SK-N-SH (cell line): ENCODE measurements around the gene MRPS34. TPM values are rescaled to one million over a fixed set of nuclear protein-coding genes. Genes with fewer than 3 reads are reported as not detected.

ENCODE experiments used
- CTCF ChIA-PET: fragments of 300-600, 350-600 bp; formaldehyde crosslinking; extraction: SDS; loops from one replicate; lab custom pipeline; 2021; lab: Yijun Ruan, JAX
- POLR2A ChIA-PET: fragments of 350-600 bp; sonication (Branson Sonifier 250); formaldehyde crosslinking; extraction: SDS; loops from one replicate; lab custom pipeline; 2020; ENCODE audit warnings: antibody characterized with exemption, inconsistent platforms; lab: Yijun Ruan, JAX
- DNase-seq: peaks from one replicate; pipeline ENCODE4 v3.0.0; 2012
- H2AFZ ChIP-seq: fragments of 200-600 bp; sonication (generic); 2 replicates; pipeline ENCODE4 v1.8.1; 2016; ENCODE audit warnings: antibody characterized with exemption, mild to moderate bottlenecking, low read depth
- H3F3A ChIP-seq: fragments of 200-600 bp; sonication (generic); replicated peaks from 2 replicates; pipeline ENCODE3; 2016; ENCODE audit warnings: antibody characterized with exemption, mild to moderate bottlenecking; ENCODE audit not compliant: insufficient read depth
- H3K27ac ChIP-seq, 2 experiments: fragments of 200-500 bp in 1 of 2; fragments of 200-600 bp in 1 of 2; sonication (Bioruptor generic) in 1 of 2; sonication (generic), shearing (Covaris generic) in 1 of 2; 2 replicates each; pipeline versions ENCODE4 v1.5.1 to v1.6.1; 2014 to 2016; ENCODE audit warnings: low read depth in 2 of 2, inconsistent platforms in 1 of 2, low read length in 1 of 2, mild to moderate bottlenecking in 1 of 2, mixed read lengths in 1 of 2
- H3K27me3 ChIP-seq: fragments of 200-600 bp; sonication (generic), shearing (Covaris generic); 2 replicates; pipeline ENCODE4 v1.6.1; 2016; ENCODE audit warnings: mixed run types; ENCODE audit not compliant: insufficient read depth
- H3K36me3 ChIP-seq, 2 experiments: fragments of 200-500 bp in 1 of 2; fragments of 200-600 bp in 1 of 2; sonication (Bioruptor generic) in 1 of 2; sonication (generic) in 1 of 2; replicated peaks in 1 of 2; 2 replicates each; pipeline versions ENCODE3 to v1.5.1; 2014 to 2016; ENCODE audit warnings: low read length in 1 of 2, mild to moderate bottlenecking in 1 of 2; ENCODE audit not compliant: insufficient read depth in 2 of 2, control insufficient read depth in 1 of 2
- H3K4me1 ChIP-seq, 2 experiments: fragments of 200-500 bp in 1 of 2; fragments of 200-600 bp in 1 of 2; sonication (Bioruptor generic) in 1 of 2; sonication (generic), shearing (Covaris generic) in 1 of 2; 2 replicates each; pipeline versions ENCODE4 v1.5.1 to v1.6.1; 2014 to 2016; ENCODE audit warnings: low read depth in 1 of 2, low read length in 1 of 2, mixed run types in 1 of 2; ENCODE audit not compliant: insufficient read depth in 2 of 2, control insufficient read depth in 1 of 2
- H3K4me2 ChIP-seq: fragments of 200-600 bp; sonication (generic), shearing (Covaris generic); 2 replicates; pipeline ENCODE4 v1.6.1; 2017; ENCODE audit warnings: mixed run types
- H3K4me3 ChIP-seq, 2 experiments: fragments of 200-500 bp in 1 of 2; fragments of 200-600 bp in 1 of 2; sonication (Bioruptor generic) in 1 of 2; sonication (generic), shearing (Covaris generic) in 1 of 2; 2 replicates each; pipeline versions ENCODE4 v1.5.1 to v1.8.1; 2014 to 2016; ENCODE audit warnings: low read depth in 2 of 2, inconsistent platforms in 1 of 2, low read length in 1 of 2, mild to moderate bottlenecking in 1 of 2, mixed read lengths in 1 of 2, moderate library complexity in 1 of 2
- H3K79me2 ChIP-seq: fragments of 200-600 bp; sonication (generic); 2 replicates; pipeline ENCODE4 v1.8.1; 2017; ENCODE audit warnings: mild to moderate bottlenecking; ENCODE audit not compliant: insufficient read depth
- H3K9ac ChIP-seq: fragments of 200-600 bp; sonication (generic); 2 replicates; pipeline ENCODE4 v1.6.1; 2017; ENCODE audit warnings: mixed run types
- H3K9me2 ChIP-seq: fragments of 200-600 bp; sonication (generic); 2 replicates; pipeline ENCODE4 v1.6.1; 2017; ENCODE audit warnings: mixed run types
- H3K9me3 ChIP-seq: fragments of 200-600 bp; sonication (generic); 2 replicates; pipeline ENCODE4 v1.6.1; 2017; ENCODE audit warnings: mixed run types, mild to moderate bottlenecking, moderate library complexity
- H4K20me1 ChIP-seq: fragments of 200-600 bp; sonication (generic); 2 replicates; pipeline ENCODE4 v1.6.1; 2017; ENCODE audit warnings: mild to moderate bottlenecking, mixed run types; ENCODE audit not compliant: insufficient read depth
- CHD2 ChIP-seq: fragments of 150-350 bp; IDR thresholded peaks from 2 replicates; pipeline ENCODE4 v1.6.1; 2018; ENCODE audit warnings: low read length; ENCODE audit not compliant: partially characterized antibody
- EP300 ChIP-seq, 2 experiments: IDR thresholded peaks; 2 replicates each; pipeline versions ENCODE4 v1.4.0 to v1.6.1; 2012; ENCODE audit warnings: borderline replicate concordance in 1 of 2, low read depth in 1 of 2, low read length in 1 of 2
- IRF3 ChIP-seq: fragments of 150-350 bp; IDR thresholded peaks from 2 replicates; pipeline ENCODE4 v1.6.1; 2016; ENCODE audit warnings: mild to moderate bottlenecking, low read depth, low read length
- MXI1 ChIP-seq: IDR thresholded peaks from 2 replicates; pipeline ENCODE4 v1.6.1; 2012; ENCODE audit warnings: mild to moderate bottlenecking, low read depth, low read length, improper control_type of control experiment
- NFIC ChIP-seq: IDR thresholded peaks from 2 replicates; pipeline ENCODE4 v1.4.0; 2012; ENCODE audit warnings: borderline replicate concordance
- POLR2AphosphoS5 ChIP-seq: IDR thresholded peaks from 2 replicates; pipeline ENCODE4 v1.6.1; 2012; ENCODE audit warnings: low read depth, low read length
- RCOR1 ChIP-seq: fragments of 150-350 bp; IDR thresholded peaks from 2 replicates; pipeline ENCODE4 v1.6.1; 2017; ENCODE audit warnings: antibody characterized with exemption, low read length
- RXRA ChIP-seq: IDR thresholded peaks from 2 replicates; pipeline ENCODE4 v1.4.0; 2012; ENCODE audit warnings: low read depth, mild to moderate bottlenecking, borderline replicate concordance
- SIN3A ChIP-seq: IDR thresholded peaks from 2 replicates; pipeline ENCODE4 v1.6.1; 2012; ENCODE audit warnings: low read depth, mild to moderate bottlenecking, low read length, moderate library complexity, borderline replicate concordance
- SMC3 ChIP-seq: IDR thresholded peaks from 2 replicates; pipeline ENCODE4 v1.6.1; 2012; ENCODE audit warnings: low read depth, low read length, improper control_type of control experiment
- TEAD4 ChIP-seq: IDR thresholded peaks from 2 replicates; pipeline ENCODE4 v1.4.0; 2012; ENCODE audit warnings: mild to moderate bottlenecking, borderline replicate concordance; ENCODE audit not compliant: insufficient read depth
- WGBS: methylation state at CpG from one replicate; pipeline ENCODE4 v1.1.6; 2017; ENCODE audit warnings: low lambda C conversion rate; 5-methylcytosine and 5-hydroxymethylcytosine counted together
- polyA plus RNA-seq, 3 experiments: library from polyadenylated mRNA; depleted of rRNA; stranded (reverse); fragments of >200 nt; gene quantifications; 2 replicates each; pipeline ENCODE4 v1.2.3, GENCODE V29; 2012
- TF ChIP-seq, protein P1 (sequence below): IDR thresholded peaks from 2 replicates; pipeline ENCODE4 v1.6.1; 2012; ENCODE audit warnings: mild to moderate bottlenecking, low read depth, low read length, moderate library complexity
- TF ChIP-seq, protein P2 (sequence below): IDR thresholded peaks from 2 replicates; pipeline ENCODE4 v1.4.0; 2012; ENCODE audit warnings: low read depth, borderline replicate concordance

MRPS34 gene
- polyA plus RNA-seq, 1 of the 3 experiments (the other 2 are of a cell fraction) = 156 TPM

DNA sequence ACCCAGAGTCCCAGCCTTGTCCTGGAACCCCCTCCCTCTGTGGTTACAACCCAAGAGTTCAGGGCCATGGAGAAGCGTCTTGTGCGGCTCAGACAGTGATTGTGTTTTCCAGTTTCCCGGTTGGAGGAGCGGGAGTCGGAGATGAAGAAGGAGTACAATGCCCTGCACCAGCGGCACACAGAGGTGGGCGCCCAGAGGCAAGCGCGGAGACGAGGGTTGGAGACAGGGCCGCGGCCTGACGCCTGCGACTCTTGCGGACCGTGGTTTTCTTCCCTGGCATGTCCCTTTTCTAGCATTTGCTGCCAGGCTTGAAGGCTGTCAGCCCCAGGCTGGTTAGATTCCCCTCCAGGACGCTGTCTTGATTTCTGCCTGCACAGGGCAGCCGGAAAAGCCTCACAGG lies 43.9 kb downstream of the MRPS34 start (continued):
- TF ChIP-seq, protein P1, sequence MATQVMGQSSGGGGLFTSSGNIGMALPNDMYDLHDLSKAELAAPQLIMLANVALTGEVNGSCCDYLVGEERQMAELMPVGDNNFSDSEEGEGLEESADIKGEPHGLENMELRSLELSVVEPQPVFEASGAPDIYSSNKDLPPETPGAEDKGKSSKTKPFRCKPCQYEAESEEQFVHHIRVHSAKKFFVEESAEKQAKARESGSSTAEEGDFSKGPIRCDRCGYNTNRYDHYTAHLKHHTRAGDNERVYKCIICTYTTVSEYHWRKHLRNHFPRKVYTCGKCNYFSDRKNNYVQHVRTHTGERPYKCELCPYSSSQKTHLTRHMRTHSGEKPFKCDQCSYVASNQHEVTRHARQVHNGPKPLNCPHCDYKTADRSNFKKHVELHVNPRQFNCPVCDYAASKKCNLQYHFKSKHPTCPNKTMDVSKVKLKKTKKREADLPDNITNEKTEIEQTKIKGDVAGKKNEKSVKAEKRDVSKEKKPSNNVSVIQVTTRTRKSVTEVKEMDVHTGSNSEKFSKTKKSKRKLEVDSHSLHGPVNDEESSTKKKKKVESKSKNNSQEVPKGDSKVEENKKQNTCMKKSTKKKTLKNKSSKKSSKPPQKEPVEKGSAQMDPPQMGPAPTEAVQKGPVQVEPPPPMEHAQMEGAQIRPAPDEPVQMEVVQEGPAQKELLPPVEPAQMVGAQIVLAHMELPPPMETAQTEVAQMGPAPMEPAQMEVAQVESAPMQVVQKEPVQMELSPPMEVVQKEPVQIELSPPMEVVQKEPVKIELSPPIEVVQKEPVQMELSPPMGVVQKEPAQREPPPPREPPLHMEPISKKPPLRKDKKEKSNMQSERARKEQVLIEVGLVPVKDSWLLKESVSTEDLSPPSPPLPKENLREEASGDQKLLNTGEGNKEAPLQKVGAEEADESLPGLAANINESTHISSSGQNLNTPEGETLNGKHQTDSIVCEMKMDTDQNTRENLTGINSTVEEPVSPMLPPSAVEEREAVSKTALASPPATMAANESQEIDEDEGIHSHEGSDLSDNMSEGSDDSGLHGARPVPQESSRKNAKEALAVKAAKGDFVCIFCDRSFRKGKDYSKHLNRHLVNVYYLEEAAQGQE = no peak
- TF ChIP-seq SMC3 (no peak), TEAD4 (no peak), SIN3A (no peak), EP300 (IDR thresholded peaks at IDR 0.05; ENCODE audit: borderline replicate concordance in 1 of 2, low read depth in 1 of 2, low read length in 1 of 2) (no peak), MXI1 (no peak), CHD2 (no peak), RXRA (no peak)
- TF ChIP-seq, protein P2, sequence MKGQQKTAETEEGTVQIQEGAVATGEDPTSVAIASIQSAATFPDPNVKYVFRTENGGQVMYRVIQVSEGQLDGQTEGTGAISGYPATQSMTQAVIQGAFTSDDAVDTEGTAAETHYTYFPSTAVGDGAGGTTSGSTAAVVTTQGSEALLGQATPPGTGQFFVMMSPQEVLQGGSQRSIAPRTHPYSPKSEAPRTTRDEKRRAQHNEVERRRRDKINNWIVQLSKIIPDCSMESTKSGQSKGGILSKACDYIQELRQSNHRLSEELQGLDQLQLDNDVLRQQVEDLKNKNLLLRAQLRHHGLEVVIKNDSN = no peak
- TF ChIP-seq, all 33 proteins: peak for 0

GRCh38 chr16:1727651-1728624 lies 45.0 kb downstream of the MRPS34 start:
- Histone ChIP-seq H3K9me2 (no peaks in the 10 kb centered on the region), H3K4me1 (peaks cover 0 to 6% of the 10 kb centered on the region in 2 experiments; a peak in 3 of 4 replicates), H3K9me3 (no peaks in the 10 kb centered on the region), H2AFZ (no peak overlapping the region), H3K27me3 (no peaks in the 10 kb centered on the region), H3K79me2 (peaks cover 35% of the 10 kb centered on the region), H4K20me1 (peaks cover 5% of the 10 kb centered on the region), H3K36me3 (peaks cover 0 to 15% of the 10 kb centered on the region in 2 experiments), H3K4me3 (no peak overlapping the region), H3K9ac (no peak overlapping the region), H3K4me2 (no peak overlapping the region), H3K27ac (no peak overlapping the region), H3F3A (no peaks in the 10 kb centered on the region)
- no peak for DNase-seq
- ChIA-PET POLR2A (interaction anchor here (1.1 kb wide), 1 partner anchor 21 kb away, joined by 3 read pairs; the partner anchor contains the start of gene MAPK8IP3), CTCF (no interaction called here)
- TF ChIP-seq SMC3 (no peak), RCOR1 (no peak), IRF3 (no peak), POLR2AphosphoS5 (no peak), NFIC (no peak)
- TF ChIP-seq, protein P2 = no peak
- TF ChIP-seq, protein P1 = no peak
- WGBS = 97% methylated on average over 11 of the region's 37 CpGs
